GM21737 (cell line): ENCODE data around the gene ALDH1A3.

Experiments
- ATAC-seq: cut with Tn5 transposase; IDR thresholded peaks from one replicate; pipeline ENCODE4 v1.9.1; 2021; ENCODE audit warnings: mild to moderate bottlenecking, moderate library complexity; ENCODE audit not compliant: unreplicated experiment

The ALDH1A3 gene

DNA sequence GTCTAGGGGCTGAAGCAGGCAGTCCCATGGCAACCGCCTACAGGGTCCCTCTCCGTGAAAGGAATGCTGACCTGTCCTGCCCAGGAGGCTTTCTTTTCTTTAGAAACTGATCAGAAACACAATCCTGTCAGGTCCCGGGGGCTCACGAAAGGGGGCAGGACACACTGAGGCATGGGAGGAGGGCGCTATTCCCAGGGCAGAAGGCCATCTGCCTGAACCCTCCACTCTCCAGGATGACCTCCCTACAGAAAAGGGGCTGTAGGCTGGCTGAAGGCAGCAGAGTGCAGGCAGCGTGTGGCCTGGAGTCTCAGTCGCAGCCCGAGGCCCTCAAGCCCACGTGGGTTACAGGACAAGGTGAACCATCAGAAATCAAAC is 21.2 kb downstream of the ALDH1A3 start:
- ATAC-seq, result no peak

DNA sequence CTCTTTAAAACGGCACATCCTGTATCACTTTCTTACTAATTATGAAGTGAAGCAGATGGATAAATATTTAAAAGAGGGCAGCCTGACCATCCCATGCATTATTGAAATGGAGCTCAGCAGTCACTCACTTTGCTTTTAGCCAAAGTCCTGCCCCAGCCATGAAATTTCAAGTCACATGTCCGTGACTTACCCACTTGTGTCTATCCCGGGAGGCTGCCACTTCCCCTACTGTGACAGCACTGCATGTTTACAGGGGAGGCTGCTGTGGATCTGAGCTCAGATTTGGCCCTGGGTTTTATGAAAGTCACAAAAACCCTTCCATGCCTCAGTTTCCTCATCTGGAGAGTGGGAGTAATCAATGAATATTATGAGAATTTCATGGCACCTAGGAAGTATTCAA is 21.7 kb downstream of the ALDH1A3 start:
- no peak for ATAC-seq

GRCh38 chr15:100901702-100902435 is 22.2 kb downstream of the ALDH1A3 start:
- no peak for ATAC-seq

DNA sequence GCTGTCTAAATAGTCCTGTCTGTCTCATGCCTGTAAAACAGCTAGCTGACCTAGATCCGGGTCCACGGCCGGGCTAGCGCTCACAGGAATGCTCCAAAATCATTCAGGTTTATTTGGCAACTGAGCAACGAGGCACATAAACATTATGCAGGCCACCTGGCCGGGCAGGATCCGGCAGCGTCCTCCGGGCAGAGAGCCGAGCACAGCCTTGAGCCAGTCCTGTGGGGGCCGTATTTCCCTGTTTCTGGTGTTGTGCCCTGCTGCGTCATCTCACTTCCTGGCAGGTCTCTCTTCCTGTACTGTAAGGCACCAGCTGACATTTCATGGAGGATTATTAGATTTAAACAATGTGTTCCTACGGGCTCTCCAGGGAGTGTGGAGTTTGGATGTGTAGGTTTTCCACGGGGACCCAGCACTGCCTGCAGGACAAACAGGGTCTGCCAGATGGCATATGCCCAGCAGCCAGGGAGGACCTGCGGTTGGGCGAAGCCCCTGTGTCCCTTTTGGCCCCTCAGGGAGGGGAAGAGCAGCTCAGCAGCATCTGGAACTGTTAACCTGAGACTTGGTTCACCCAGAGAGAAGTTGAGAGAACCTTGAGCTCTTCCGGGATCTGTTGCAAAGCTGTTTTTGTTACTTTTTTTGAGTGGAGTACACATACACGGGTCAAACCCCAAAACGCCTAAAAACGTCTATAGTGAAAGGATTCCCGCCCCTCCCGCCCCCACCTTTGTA is 23.0 kb downstream of the ALDH1A3 start:
- ATAC-seq, result no peak

DNA sequence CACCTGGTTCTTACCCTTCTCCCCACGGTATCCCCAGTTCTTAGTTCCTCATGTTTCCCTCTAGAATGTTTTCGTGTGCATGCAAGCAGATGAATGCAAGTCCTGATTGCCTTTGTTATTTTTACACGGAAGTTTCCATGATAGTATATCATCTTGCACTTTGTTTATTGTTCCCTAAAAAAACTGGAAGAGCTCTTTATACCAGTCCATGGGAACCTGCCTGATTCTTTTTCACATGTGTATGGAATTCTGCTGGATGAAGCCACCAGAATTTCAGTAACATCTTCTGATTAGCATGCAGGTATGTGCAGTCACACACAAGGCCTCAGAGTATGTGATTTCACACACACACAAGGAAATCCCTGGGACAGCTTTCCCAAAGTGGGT is 23.5 kb downstream of the ALDH1A3 start:
- ATAC-seq, result no peak

DNA sequence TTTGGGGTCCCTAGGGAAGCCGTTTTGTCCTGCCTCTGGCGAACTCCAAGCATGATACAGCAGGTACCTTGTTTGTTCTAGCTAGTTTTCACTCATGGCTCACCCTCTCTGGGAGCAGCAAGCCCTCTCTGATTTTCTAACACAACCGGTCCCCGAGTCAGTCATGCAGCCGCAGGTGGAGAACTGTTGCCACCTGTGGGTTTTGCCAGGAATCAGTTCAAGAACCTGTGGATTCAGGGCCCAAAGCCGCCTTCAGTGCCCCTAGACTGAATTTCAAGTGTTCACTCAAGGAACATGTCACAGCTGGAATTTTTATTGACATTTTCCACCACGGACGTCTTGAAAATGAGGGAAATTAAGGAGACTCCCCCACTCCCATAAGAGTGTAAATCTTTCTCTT is 26.2 kb downstream of the ALDH1A3 start:
- ATAC-seq, result no peak

- ATAC-seq, result no peak
Measured at GRCh38 chr15:100908466-100908865, 28.8 kb downstream of the ALDH1A3 start.

GRCh38 chr15:100909565-100909964 is 29.9 kb downstream of the ALDH1A3 start:
- ATAC-seq, result no peak

DNA sequence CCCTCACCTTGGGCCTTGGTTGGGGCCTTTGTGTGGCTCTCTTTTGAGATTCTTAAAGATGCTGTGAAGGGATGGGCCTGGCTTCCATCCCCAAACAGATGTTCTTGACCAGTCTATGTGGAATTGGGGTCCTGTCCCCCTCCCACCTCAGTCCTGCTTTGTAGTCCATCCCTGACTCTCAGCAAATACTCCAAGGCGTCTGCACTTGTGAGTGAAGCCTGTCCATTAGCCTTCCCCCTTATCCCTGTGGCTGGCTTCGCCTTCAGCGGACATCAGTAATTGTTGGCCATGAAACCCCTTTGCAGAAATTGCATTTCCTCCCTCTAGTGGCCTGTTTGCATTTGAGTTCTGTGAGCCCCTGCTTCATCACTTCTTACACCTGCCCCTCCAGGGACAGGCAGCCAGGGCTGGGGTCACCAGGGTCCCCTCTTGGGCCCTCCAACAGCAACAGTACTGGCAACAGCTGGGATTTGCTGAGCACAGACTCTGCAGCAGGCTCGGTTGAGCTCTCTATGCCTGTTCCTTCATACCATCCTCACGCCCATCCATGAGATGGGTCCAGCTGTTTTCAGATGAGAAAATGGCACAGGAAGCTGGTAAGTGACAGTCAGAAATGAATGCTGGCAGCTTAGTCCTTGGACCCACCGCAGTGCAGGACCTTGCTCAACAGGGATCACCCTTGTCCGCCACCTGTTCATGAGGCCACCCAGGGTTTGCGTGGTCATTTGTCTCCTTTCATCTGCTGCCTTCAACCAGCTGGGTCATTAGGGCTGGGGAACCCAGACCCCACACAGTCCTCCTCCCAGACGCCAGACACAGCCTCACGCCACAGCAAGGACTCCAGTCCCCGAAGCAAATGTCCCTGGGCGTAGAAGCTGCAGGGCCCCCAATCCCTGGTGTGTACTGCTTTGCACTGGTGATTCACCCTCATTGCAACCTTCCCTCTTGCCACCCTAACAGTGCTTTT is 30.6 kb downstream of the ALDH1A3 start:
- ATAC-seq, result no peak

- no peak for ATAC-seq
Measured at GRCh38 chr15:100911086-100911485, 31.5 kb downstream of the ALDH1A3 start.

DNA sequence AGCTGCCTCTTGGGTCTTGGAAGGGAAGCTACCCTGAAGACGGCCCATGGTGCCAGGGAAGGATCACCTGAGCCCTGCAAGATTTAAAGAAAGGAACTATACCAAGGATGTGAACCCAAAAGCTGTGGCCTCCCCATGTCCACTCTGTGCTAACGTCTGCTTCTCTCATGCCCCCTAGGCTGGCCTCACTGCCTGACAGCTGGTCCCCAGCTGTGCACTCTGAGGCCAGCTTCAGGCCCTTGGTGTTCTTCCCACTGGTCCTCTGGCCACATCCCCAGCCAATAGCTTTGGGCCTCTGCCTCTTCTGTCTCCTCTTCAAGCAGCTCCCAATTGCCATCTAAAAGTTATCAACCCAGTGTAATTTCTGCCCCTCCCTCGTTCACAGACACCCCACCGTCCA is 34.3 kb downstream of the ALDH1A3 start:
- ATAC-seq, result no peak

- ATAC-seq, result no peak
Measured at GRCh38 chr15:100914876-100915275, 35.2 kb downstream of the ALDH1A3 start.

GRCh38 chr15:100918034-100918689 is 38.5 kb downstream of the ALDH1A3 start:
- peak; percentile 69 for ATAC-seq

DNA sequence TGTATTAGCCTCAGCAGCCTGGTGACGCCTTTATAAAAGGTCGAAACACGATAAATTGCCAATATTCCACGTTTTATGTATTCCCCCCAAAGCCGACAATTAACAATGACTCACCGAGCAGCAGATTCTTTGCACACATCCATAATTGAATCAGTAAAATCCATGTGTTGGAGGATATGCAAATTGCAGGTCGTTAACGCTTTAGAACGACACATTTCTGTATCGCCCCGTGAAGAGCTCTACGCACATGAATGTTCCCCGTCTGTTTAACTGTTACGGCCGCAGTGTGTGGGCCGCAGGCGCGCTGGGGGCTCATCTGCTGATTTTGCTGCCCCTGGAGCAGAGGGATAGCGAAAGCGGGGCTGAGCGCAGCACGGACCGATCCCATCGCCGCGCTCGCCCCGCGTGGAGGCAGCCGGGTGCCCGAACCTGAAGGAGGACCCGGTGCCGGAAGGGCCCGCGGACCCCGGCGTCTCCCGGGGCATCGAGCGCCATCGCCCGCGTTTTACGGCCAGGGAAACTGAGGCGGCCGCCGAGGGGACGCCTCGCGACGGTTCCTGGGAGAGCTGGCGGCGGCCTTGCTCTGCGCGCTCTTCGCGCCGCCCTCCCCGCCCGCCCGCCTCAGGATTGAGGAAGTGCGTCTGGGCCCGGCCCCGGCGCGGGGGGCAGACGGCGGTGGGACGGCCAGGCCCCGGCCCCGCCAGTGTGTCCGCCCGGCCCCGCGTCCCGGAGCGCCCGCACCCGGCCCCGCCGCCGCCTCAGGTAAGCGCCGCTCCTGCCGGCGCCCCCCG is 39.3 kb downstream of the ALDH1A3 start, which contains the start of gene LRRK1:
TSS of gene LRRK1 (plus strand) at position 668 of the 791 bp plus-strand sequence. CDS start 5,276 bp downstream, outside the sequence.
- peak; percentile 26 for ATAC-seq

- ATAC-seq, result peak; percentile 23
Measured at GRCh38 chr15:100919481-100920405, 40.1 kb downstream of the ALDH1A3 start.

DNA sequence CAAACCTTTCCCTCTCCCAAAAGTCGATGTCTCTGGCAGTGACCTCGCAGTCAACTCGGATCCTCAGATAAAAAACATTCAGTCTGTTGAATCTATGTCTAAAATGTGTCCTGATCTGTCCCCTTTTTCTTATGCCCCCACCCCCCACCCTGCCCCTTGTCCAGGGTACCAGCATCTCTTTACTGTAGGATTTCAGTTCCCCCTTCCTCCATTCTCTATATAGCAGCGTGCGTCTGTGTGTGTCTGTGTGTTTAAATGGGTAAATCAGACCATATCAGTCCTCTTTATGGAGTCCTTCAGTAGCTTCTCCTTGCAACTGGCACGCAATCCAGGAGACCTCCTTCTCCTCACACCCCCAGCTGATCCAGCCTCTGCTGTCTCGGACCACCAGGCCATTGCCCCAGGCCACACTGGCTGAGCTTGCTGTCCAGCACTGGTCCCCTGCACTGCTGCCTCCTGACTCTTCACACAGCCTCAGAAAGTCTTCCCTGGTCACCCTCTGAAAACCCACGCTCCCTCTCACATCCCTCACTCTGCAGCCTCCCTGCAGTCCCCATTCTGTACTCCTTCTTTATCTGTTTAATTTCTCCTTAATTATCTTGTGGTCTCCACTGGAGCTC is 41.0 kb downstream of the ALDH1A3 start:
- ATAC-seq, result no peak

GRCh38 chr15:100922192-100923040 is 42.8 kb downstream of the ALDH1A3 start:
- no peak for ATAC-seq
